Bladder microvascular endothelial cell (primary cell): ENCODE measurements around the gene USP24. TPM values are rescaled to one million over a fixed set of nuclear protein-coding genes. Genes with fewer than 3 reads are reported as not detected.

Experiments used
- total RNA-seq: library from RNA; depleted of rRNA; stranded (reverse); fragments of >200 nt; gene quantifications from 2 replicates; pipeline ENCODE4 v1.2.3, GENCODE V29; 2014

Gene USP24
- total RNA-seq: 33.8 and 75.6 TPM in 2 replicates

GRCh38 chr1:55215194-55216021 lies at the start of gene USP24:
TSS of gene USP24 (minus strand) at chr1:55215364. CDS start at chr1:55215113, 251 bp downstream.

GRCh38 chr1:55039342-55040082 lies 175.7 kb downstream of the USP24 start, which contains the start of gene PCSK9:
TSS of gene PCSK9 (plus strand) at chr1:55039548. CDS start at chr1:55039838, 290 bp downstream.

Other genes starting within 250 kb of the USP24 start
- gene TMEM61, start 234.7 kb downstream of the USP24 start, total RNA-seq: 0.06 TPM in 1 of 2 replicates, not detected in the other
- gene BSND, start 216.4 kb downstream of the USP24 start, total RNA-seq: not detected in 2 replicates
- 0.06 and 0.32 TPM in 2 replicates for gene PCSK9, start 175.8 kb downstream of the USP24 start, total RNA-seq